Right lobe of liver (tissue), 4 donors: ENCODE results near the gene PRPF39.
"Not testable (repeated sequence)": the region's sequence is repeated elsewhere in the genome, so short reads cannot be mapped to it uniquely, and the experiment has no call there.

Experiments
- POLR2A ChIP-seq: fragments of 450-650 bp; IDR thresholded peaks from one replicate; pipeline ENCODE4 v1.6.1; 2017; ENCODE audit warnings: antibody characterized with exemption, mild to moderate bottlenecking
- TF ChIP-seq, protein P1 (sequence below), 4 donors: fragments of 200-600 bp in 3 of 4; fragments of 450-650 bp in 1 of 4; IDR thresholded peaks; one replicate each; pipeline versions ENCODE4 v1.5.1 to v1.8.0; 2016 to 2022; ENCODE audit warnings: antibody characterized with exemption in 4 of 4, mild to moderate bottlenecking in 2 of 4
- donor health status: DM: no; HTN: no; CAD: no.
- donor health status: DM: no; HTN: no; CAD: no.
- donor health status: DM: no; HTN: yes; CAD: no.

DNA sequence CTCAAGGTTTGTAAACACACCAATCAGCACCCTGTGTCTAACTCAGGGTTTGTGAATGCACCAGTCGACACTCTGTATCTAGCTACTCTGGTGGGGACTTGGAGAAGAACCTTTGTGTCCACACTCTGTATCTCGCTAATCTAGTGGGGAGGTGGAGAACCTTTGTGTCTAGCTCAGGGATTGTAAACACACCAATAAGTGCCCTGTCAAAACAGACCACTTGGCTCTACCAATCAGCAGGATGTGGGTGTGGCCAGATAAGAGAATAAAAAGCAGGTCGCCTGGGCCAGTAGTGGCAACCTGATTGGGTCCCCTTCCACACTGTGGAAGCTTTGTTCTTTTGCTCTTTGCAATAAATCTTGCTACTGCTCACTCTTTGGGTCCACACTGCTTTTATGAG, 2.8 kb upstream of the PRPF39 start:
- TF ChIP-seq, protein P1, sequence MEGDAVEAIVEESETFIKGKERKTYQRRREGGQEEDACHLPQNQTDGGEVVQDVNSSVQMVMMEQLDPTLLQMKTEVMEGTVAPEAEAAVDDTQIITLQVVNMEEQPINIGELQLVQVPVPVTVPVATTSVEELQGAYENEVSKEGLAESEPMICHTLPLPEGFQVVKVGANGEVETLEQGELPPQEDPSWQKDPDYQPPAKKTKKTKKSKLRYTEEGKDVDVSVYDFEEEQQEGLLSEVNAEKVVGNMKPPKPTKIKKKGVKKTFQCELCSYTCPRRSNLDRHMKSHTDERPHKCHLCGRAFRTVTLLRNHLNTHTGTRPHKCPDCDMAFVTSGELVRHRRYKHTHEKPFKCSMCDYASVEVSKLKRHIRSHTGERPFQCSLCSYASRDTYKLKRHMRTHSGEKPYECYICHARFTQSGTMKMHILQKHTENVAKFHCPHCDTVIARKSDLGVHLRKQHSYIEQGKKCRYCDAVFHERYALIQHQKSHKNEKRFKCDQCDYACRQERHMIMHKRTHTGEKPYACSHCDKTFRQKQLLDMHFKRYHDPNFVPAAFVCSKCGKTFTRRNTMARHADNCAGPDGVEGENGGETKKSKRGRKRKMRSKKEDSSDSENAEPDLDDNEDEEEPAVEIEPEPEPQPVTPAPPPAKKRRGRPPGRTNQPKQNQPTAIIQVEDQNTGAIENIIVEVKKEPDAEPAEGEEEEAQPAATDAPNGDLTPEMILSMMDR (IDR thresholded peaks at IDR 0.05) = not testable (repeated sequence)
- TF ChIP-seq POLR2A = not testable (repeated sequence)
